Muscle layer of duodenum (tissue), 2 donors: ENCODE measurements around the gene CISD1.

Experiments
- H3K27ac ChIP-seq: one replicate; pipeline ENCODE4 v1.7.0; 2013; ENCODE audit warnings: mild to moderate bottlenecking, low read length
- H3K27me3 ChIP-seq: one replicate; pipeline ENCODE4 v1.7.0; 2013; ENCODE audit warnings: low read depth, mild to moderate bottlenecking, control low read depth, low read length
- H3K36me3 ChIP-seq, 2 donors: one replicate each; pipeline ENCODE4 v1.7.0; 2013; ENCODE audit warnings: low read length in 2 of 2, control low read depth in 1 of 2, mild to moderate bottlenecking in 1 of 2; ENCODE audit not compliant: insufficient read depth in 2 of 2, control insufficient read depth in 1 of 2
- H3K4me1 ChIP-seq, 2 donors: one replicate each; pipeline ENCODE4 v1.7.0; 2013; ENCODE audit warnings: low read length in 2 of 2, mild to moderate bottlenecking in 2 of 2, control low read depth in 1 of 2, moderate library complexity in 1 of 2; ENCODE audit not compliant: insufficient read depth in 2 of 2, control insufficient read depth in 1 of 2
- H3K4me3 ChIP-seq, 2 donors: one replicate each; pipeline ENCODE4 v1.7.0; 2013; ENCODE audit warnings: low read length in 2 of 2, low read depth in 1 of 2, mild to moderate bottlenecking in 1 of 2
- H3K9me3 ChIP-seq, 2 donors: one replicate each; pipeline ENCODE4 v1.7.0; 2013; ENCODE audit warnings: low read length in 2 of 2, control low read depth in 1 of 2, mild to moderate bottlenecking in 1 of 2; ENCODE audit not compliant: control insufficient read depth in 1 of 2
- donor health status: healthy.

Gene CISD1

GRCh38 chr10:58282615-58283014 lies 13.7 kb downstream of the CISD1 start:
- Histone ChIP-seq H3K4me1 (peaks cover 0 to 4% of the 10 kb centered on the region in 2 donors), H3K36me3 (peaks cover 1 to 6% of the 10 kb centered on the region in 2 donors), H3K9me3 (no peaks in the 10 kb centered on the region), H3K4me3 (no peak overlapping the region), H3K27me3 (no peaks in the 10 kb centered on the region), H3K27ac (peak overlapping the region; percentile 33)

GRCh38 chr10:58291538-58292174 lies 22.7 kb downstream of the CISD1 start:
- H3K27me3 ChIP-seq: no peaks in the 10 kb centered on the region
- H3K36me3 ChIP-seq: no peaks in the 10 kb centered on the region
- no peak overlapping the region for H3K27ac ChIP-seq
- no peaks in the 10 kb centered on the region for H3K9me3 ChIP-seq
- H3K4me1 ChIP-seq: no peaks in the 10 kb centered on the region
- H3K4me3 ChIP-seq: no peak overlapping the region

- Histone ChIP-seq H3K27me3 (no peaks in the 10 kb centered on the region), H3K36me3 (no peaks in the 10 kb centered on the region), H3K4me1 (no peaks in the 10 kb centered on the region), H3K27ac (no peak overlapping the region), H3K4me3 (no peak overlapping the region), H3K9me3 (no peaks in the 10 kb centered on the region)
Observed at GRCh38 chr10:58293989-58294388, 25.0 kb downstream of the CISD1 start.

GRCh38 chr10:58299580-58299979 lies 30.6 kb downstream of the CISD1 start:
- Histone ChIP-seq H3K9me3 (no peaks in the 10 kb centered on the region), H3K27me3 (no peaks in the 10 kb centered on the region), H3K4me1 (no peaks in the 10 kb centered on the region), H3K27ac (no peak overlapping the region), H3K4me3 (no peak overlapping the region), H3K36me3 (no peaks in the 10 kb centered on the region)

DNA sequence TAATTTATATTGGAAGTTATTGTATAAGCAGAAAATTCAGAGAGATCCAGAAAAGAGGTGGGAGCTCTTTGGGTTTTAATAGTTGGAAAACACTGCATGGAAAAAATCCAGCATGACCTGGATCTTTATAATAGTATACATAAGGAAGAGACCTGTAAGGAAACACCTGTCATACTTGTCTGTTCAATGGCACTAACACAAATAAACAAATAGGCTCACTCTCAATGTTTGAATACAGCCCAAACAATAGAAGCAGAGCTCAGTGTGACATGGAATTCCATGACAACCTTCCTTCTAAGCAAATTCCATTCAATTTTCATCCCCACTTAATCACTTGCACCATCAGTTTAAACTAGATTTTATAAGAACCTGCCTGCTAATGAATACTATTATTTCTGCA lies 31.7 kb downstream of the CISD1 start:
- no peaks in the 10 kb centered on the region for H3K9me3 ChIP-seq
- H3K27me3 ChIP-seq: no peaks in the 10 kb centered on the region
- no peak overlapping the region for H3K27ac ChIP-seq
- no peaks in the 10 kb centered on the region for H3K36me3 ChIP-seq
- no peaks in the 10 kb centered on the region for H3K4me1 ChIP-seq
- H3K4me3 ChIP-seq: no peak overlapping the region

GRCh38 chr10:58302254-58302653 lies 33.3 kb downstream of the CISD1 start:
- H3K27ac ChIP-seq: no peak overlapping the region

GRCh38 chr10:58304099-58304633 lies 35.2 kb downstream of the CISD1 start:
- no peak overlapping the region for H3K27ac ChIP-seq
- H3K4me1 ChIP-seq: no peaks in the 10 kb centered on the region
- no peaks in the 10 kb centered on the region for H3K27me3 ChIP-seq
- H3K9me3 ChIP-seq: no peaks in the 10 kb centered on the region
- H3K36me3 ChIP-seq: no peaks in the 10 kb centered on the region
- H3K4me3 ChIP-seq: no peak overlapping the region

More at GRCh38 chr10:58302254-58302653, 33.3 kb downstream of the CISD1 start:
- no peaks in the 10 kb centered on the region for H3K27me3 ChIP-seq
- no peaks in the 10 kb centered on the region for H3K9me3 ChIP-seq
- H3K4me3 ChIP-seq: no peak overlapping the region
- H3K4me1 ChIP-seq: no peaks in the 10 kb centered on the region
- no peaks in the 10 kb centered on the region for H3K36me3 ChIP-seq

DNA sequence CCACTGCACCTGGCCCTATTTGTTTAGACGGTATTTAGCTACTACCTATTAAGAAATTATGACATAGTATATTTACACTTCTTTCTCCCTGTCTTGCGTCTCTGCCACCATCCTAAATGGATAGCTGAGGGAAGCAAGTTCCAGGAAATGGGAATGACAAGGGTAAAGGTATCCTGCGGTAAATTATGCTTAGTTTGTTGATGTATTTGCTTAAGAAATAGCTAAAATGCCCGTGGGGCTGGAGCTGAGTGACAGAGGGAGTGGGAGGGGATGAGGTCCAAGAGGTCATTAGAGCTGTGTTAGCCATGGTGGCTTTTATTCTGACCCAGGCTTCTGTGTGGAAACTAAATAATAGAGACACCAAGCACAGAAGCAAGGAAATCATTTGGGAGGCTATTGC lies 36.9 kb downstream of the CISD1 start:
- Histone ChIP-seq H3K27me3 (no peaks in the 10 kb centered on the region), H3K9me3 (no peaks in the 10 kb centered on the region), H3K4me3 (no peak overlapping the region), H3K36me3 (no peaks in the 10 kb centered on the region), H3K27ac (no peak overlapping the region), H3K4me1 (no peaks in the 10 kb centered on the region)

- Histone ChIP-seq H3K27ac (no peak overlapping the region), H3K4me1 (no peaks in the 10 kb centered on the region), H3K9me3 (no peaks in the 10 kb centered on the region), H3K27me3 (no peaks in the 10 kb centered on the region), H3K36me3 (no peaks in the 10 kb centered on the region), H3K4me3 (no peak overlapping the region)
Observed at GRCh38 chr10:58307676-58308075, 38.7 kb downstream of the CISD1 start.

GRCh38 chr10:58311026-58311425 lies 42.1 kb downstream of the CISD1 start:
- Histone ChIP-seq H3K36me3 (no peaks in the 10 kb centered on the region), H3K9me3 (no peaks in the 10 kb centered on the region), H3K27me3 (no peaks in the 10 kb centered on the region), H3K27ac (no peak overlapping the region), H3K4me1 (no peaks in the 10 kb centered on the region), H3K4me3 (no peak overlapping the region)

DNA sequence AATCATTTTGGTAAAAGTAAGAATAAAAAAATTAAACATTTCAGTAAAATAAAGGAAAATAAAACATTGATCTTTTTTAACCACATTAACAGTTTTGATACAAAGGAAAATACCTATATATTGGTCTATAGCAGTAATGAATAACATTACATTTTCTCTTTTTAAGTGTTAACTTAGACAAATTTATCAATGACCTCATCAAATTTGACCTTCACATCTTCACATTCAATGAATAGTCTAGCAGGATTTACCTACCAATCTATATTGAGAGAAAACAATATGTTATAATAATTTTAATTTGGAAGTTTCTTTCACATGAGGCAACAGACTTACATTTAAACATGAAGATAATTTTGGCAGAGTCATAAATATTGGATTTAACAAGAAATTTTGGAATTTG lies 47.9 kb downstream of the CISD1 start:
- Histone ChIP-seq H3K27ac (no peak overlapping the region), H3K4me3 (no peak overlapping the region), H3K36me3 (no peaks in the 10 kb centered on the region), H3K27me3 (no peaks in the 10 kb centered on the region), H3K9me3 (no peaks in the 10 kb centered on the region), H3K4me1 (no peaks in the 10 kb centered on the region)

- Histone ChIP-seq H3K27ac (no peak overlapping the region), H3K4me1 (no peaks in the 10 kb centered on the region), H3K4me3 (no peak overlapping the region), H3K9me3 (no peaks in the 10 kb centered on the region), H3K27me3 (no peaks in the 10 kb centered on the region), H3K36me3 (no peaks in the 10 kb centered on the region)
Observed at GRCh38 chr10:58318346-58318745, 49.4 kb downstream of the CISD1 start.
